ENCODE measurements around the gene FGF7. TPM values are rescaled to one million over a fixed set of nuclear protein-coding genes. Genes with fewer than 3 reads are reported as not detected.

FGF7 gene
- total and polyA plus RNA-seq, 2 donors (not counting 1 experiment from before 2014, with no cell fraction given) = 61.5 to 488 TPM

GRCh38 chr15:49435174-49435573 is 12.1 kb downstream of the FGF7 start:
- TF ChIP-seq EZH2 (IDR thresholded peaks at IDR 0.05; ENCODE audit: low read length, missing control alignments) (no peak), CTCF (conservative IDR thresholded peaks at IDR 0.05 in 1 of 2, IDR thresholded peaks at IDR 0.05 in 1 of 2; ENCODE audit: low read depth in 1 of 2, low read length in 2 of 2) (no peak)
- Histone ChIP-seq H2AFZ (ENCODE audit: low read length) (no peak overlapping the region), H4K20me1 (ENCODE audit: control insufficient read depth, extremely low read depth, insufficient read depth, low read length) (peaks cover 2% of the 10 kb centered on the region), H3K4me2 (ENCODE audit: extremely low read depth, insufficient read depth, low read length) (peak overlapping the region; percentile 9), H3K36me3 (ENCODE audit: control insufficient read depth, insufficient read depth, low read length) (no peaks in the 10 kb centered on the region), H3K4me3 (replicated peaks in 1 of 4; ENCODE audit: control extremely low read depth in 1 of 4, insufficient read depth in 1 of 4, low read depth in 3 of 4, low read length in 4 of 4) (peak overlapping the region in 1 of 4 experiments; percentile 4), H3K9ac (ENCODE audit: insufficient read depth, low read length) (no peak overlapping the region), H3K27me3 (ENCODE audit: control insufficient read depth, insufficient read depth, low read length) (no peaks in the 10 kb centered on the region), H3K9me3 (ENCODE audit: control insufficient read depth, insufficient read depth, low read depth, low read length) (no peaks in the 10 kb centered on the region), H3K27ac (ENCODE audit: insufficient read depth, low read length) (no peak overlapping the region), H3K4me1 (ENCODE audit: control insufficient read depth, extremely low read depth, insufficient read depth, low read length) (peaks cover 6% of the 10 kb centered on the region), H3K79me2 (ENCODE audit: control insufficient read depth, insufficient read depth, low read length) (peaks cover 34% of the 10 kb centered on the region)
- DNase-seq (ENCODE audit: low read depth in 2 of 2) = peak in 1 of 2 donors; percentile 90

GRCh38 chr15:49436751-49437150 is 13.7 kb downstream of the FGF7 start:
- no peaks in the 10 kb centered on the region for H3K9me3 ChIP-seq (ENCODE audit: control insufficient read depth, insufficient read depth, low read depth, low read length)
- peaks cover 6% of the 10 kb centered on the region for H3K4me1 ChIP-seq (ENCODE audit: control insufficient read depth, extremely low read depth, insufficient read depth, low read length)
- peaks cover 23% of the 10 kb centered on the region for H3K79me2 ChIP-seq (ENCODE audit: control insufficient read depth, insufficient read depth, low read length)
- H3K4me3 ChIP-seq (replicated peaks in 1 of 4; ENCODE audit: control extremely low read depth in 1 of 4, insufficient read depth in 1 of 4, low read depth in 3 of 4, low read length in 4 of 4) = peak overlapping the region in 1 of 4 experiments; percentile 17
- TF ChIP-seq EZH2 (IDR thresholded peaks at IDR 0.05; ENCODE audit: low read length, missing control alignments) (no peak), CTCF (conservative IDR thresholded peaks at IDR 0.05 in 1 of 2, IDR thresholded peaks at IDR 0.05 in 1 of 2; ENCODE audit: low read depth in 1 of 2, low read length in 2 of 2) (no peak)
- no peak overlapping the region for H3K27ac ChIP-seq (ENCODE audit: insufficient read depth, low read length)
- H4K20me1 ChIP-seq (ENCODE audit: control insufficient read depth, extremely low read depth, insufficient read depth, low read length) = peaks cover 2% of the 10 kb centered on the region
- no peaks in the 10 kb centered on the region for H3K27me3 ChIP-seq (ENCODE audit: control insufficient read depth, insufficient read depth, low read length)
- DNase-seq (ENCODE audit: low read depth in 2 of 2) = no peak
- no peak overlapping the region for H2AFZ ChIP-seq (ENCODE audit: low read length)
- no peak overlapping the region for H3K4me2 ChIP-seq (ENCODE audit: extremely low read depth, insufficient read depth, low read length)
- H3K9ac ChIP-seq (ENCODE audit: insufficient read depth, low read length) = no peak overlapping the region
- no peaks in the 10 kb centered on the region for H3K36me3 ChIP-seq (ENCODE audit: control insufficient read depth, insufficient read depth, low read length)

- Histone ChIP-seq H3K27me3 (ENCODE audit: control insufficient read depth, insufficient read depth, low read length) (no peaks in the 10 kb centered on the region), H3K4me1 (ENCODE audit: control insufficient read depth, extremely low read depth, insufficient read depth, low read length) (peaks cover 6% of the 10 kb centered on the region), H4K20me1 (ENCODE audit: control insufficient read depth, extremely low read depth, insufficient read depth, low read length) (peaks cover 2% of the 10 kb centered on the region), H2AFZ (ENCODE audit: low read length) (no peak overlapping the region), H3K4me2 (ENCODE audit: extremely low read depth, insufficient read depth, low read length) (peak overlapping the region; percentile 23), H3K27ac (ENCODE audit: insufficient read depth, low read length) (no peak overlapping the region), H3K9me3 (ENCODE audit: control insufficient read depth, insufficient read depth, low read depth, low read length) (no peaks in the 10 kb centered on the region), H3K4me3 (replicated peaks in 1 of 4; ENCODE audit: control extremely low read depth in 1 of 4, insufficient read depth in 1 of 4, low read depth in 3 of 4, low read length in 4 of 4) (no peak overlapping the region), H3K36me3 (ENCODE audit: control insufficient read depth, insufficient read depth, low read length) (no peaks in the 10 kb centered on the region), H3K79me2 (ENCODE audit: control insufficient read depth, insufficient read depth, low read length) (peaks cover 18% of the 10 kb centered on the region), H3K9ac (ENCODE audit: insufficient read depth, low read length) (no peak overlapping the region)
- TF ChIP-seq EZH2 (IDR thresholded peaks at IDR 0.05; ENCODE audit: low read length, missing control alignments) = no peak
- DNase-seq (ENCODE audit: low read depth in 2 of 2) = peak in 1 of 2 donors; percentile 32
Measured at GRCh38 chr15:49438962-49439631, 16.1 kb downstream of the FGF7 start.

Data from fibroblast of lung (primary cell).